GM12878 (cell line): Measurements from ENCODE around the gene RAB24. TPM values are rescaled to one million over a fixed set of nuclear protein-coding genes. Genes with fewer than 3 reads are reported as not detected.

Experiments
- ATAC-seq: fragments of 200-7000 bp; cut with Tn5 transposase; 3 replicates; pipeline ENCODE4 v1.9.1; 2020; ENCODE audit warnings: mild to moderate bottlenecking, moderate library complexity
- BruUV-seq: library from RNA; stranded (reverse); fragments of 400-500 nt; replicated peaks from 2 replicates; lab custom pipeline; 2021; lab: Mats Ljungman, UMichigan
- CTCF ChIA-PET: fragments of 300-600 bp; sonication (Branson Sonifier 250); formaldehyde crosslinking; extraction: SDS; loops from one replicate; lab custom pipeline; 2021; ENCODE audit warnings: inconsistent platforms; lab: Yijun Ruan, JAX
- POLR2A ChIA-PET: fragments of 350-600 bp; formaldehyde crosslinking; extraction: SDS; loops from one replicate; lab custom pipeline; 2021; ENCODE audit warnings: inconsistent platforms; lab: Charles Lee
- RAD21 ChIA-PET: fragments of 300-600 bp; sonication (Branson Sonifier 250); formaldehyde crosslinking; loops from one replicate; lab custom pipeline; 2023; ENCODE audit warnings: antibody characterized with exemption; ENCODE audit not compliant: unreplicated experiment; lab: Charles Lee
- SMC1A ChIA-PET: fragments of 300-600 bp; sonication (Branson Sonifier 250); formaldehyde crosslinking; loops from one replicate; lab custom pipeline; 2023; ENCODE audit not compliant: unreplicated experiment, uncharacterized antibody; lab: Charles Lee
- DNase-seq: peaks from one replicate; pipeline ENCODE4 v3.0.0-alpha.2; 2011; ENCODE audit warnings: low read depth, low spot score
- FAIRE-seq: peaks from 3 replicates; lab custom pipeline; 2011; peaks lifted over from hg19 to GRCh38; lab: Jason Lieb, UNC
- H2AFZ ChIP-seq: 2 replicates; pipeline ENCODE4 v1.6.0; 2011; ENCODE audit warnings: low read depth, low read length, control low read depth; ENCODE audit not compliant: control insufficient read depth
- H3K27ac ChIP-seq: 2 replicates; pipeline ENCODE4 v1.5.1; 2011; ENCODE audit warnings: control low read depth; ENCODE audit not compliant: control insufficient read depth, insufficient read depth
- H3K27me3 ChIP-seq, 2 experiments: replicated peaks in 1 of 2; 2 replicates each; pipeline versions ENCODE4 v1.6.0 to v1.6.1; 2011; ENCODE audit warnings: low read length in 1 of 2; ENCODE audit not compliant: control insufficient read depth in 2 of 2, insufficient read depth in 2 of 2
- H3K36me3 ChIP-seq, 2 experiments: 2 replicates each; pipeline ENCODE4 v1.5.1; 2011; ENCODE audit warnings: low read length in 1 of 2; ENCODE audit not compliant: control insufficient read depth in 2 of 2, insufficient read depth in 2 of 2
- H3K4me1 ChIP-seq: 2 replicates; pipeline ENCODE4 v1.6.1; 2011; ENCODE audit warnings: mild to moderate bottlenecking, low read length, moderate library complexity, mixed read lengths; ENCODE audit not compliant: control insufficient read depth, insufficient read depth
- H3K4me2 ChIP-seq: 2 replicates; pipeline ENCODE4 v1.6.0; 2011; ENCODE audit warnings: control low read depth; ENCODE audit not compliant: control insufficient read depth, insufficient read depth
- H3K4me3 ChIP-seq: fragments of 200-600 bp; sonication (generic); 2 replicates; pipeline ENCODE4 v1.5.1; 2016
- H3K79me2 ChIP-seq: 2 replicates; pipeline ENCODE4 v1.6.0; 2011; ENCODE audit warnings: low read length; ENCODE audit not compliant: control insufficient read depth, insufficient read depth
- H3K9ac ChIP-seq: 2 replicates; pipeline ENCODE4 v1.8.0; 2011; ENCODE audit warnings: low read length, control low read depth, mixed read lengths; ENCODE audit not compliant: control insufficient read depth, insufficient read depth
- H3K9me3 ChIP-seq: replicated peaks from 3 replicates; pipeline ENCODE4 v1.5.1; 2011; ENCODE audit warnings: mild to moderate bottlenecking, low read length; ENCODE audit not compliant: control insufficient read depth, insufficient read depth
- H4K20me1 ChIP-seq: 2 replicates; pipeline ENCODE4 v1.6.0; 2011; ENCODE audit not compliant: control insufficient read depth, insufficient read depth
- ATF2 ChIP-seq: IDR thresholded peaks from 2 replicates; pipeline ENCODE4 v1.6.1; 2012; ENCODE audit warnings: low read length, inconsistent platforms
- BCLAF1 ChIP-seq: fragments of 450-650 bp; IDR thresholded peaks from 2 replicates; pipeline ENCODE4 v1.6.1; 2017; ENCODE audit warnings: antibody characterized with exemption, mild to moderate bottlenecking, moderate library complexity
- CBX5 ChIP-seq: sonication (generic); IDR thresholded peaks from 2 replicates; pipeline ENCODE4 v1.6.1; 2016; ENCODE audit warnings: low read depth, moderate library complexity, mild to moderate bottlenecking, inconsistent platforms
- CEBPB ChIP-seq, 2 experiments: fragments of 150-350 bp in 1 of 2; IDR thresholded peaks; 2 replicates each; pipeline ENCODE4 v1.6.1; 2012 to 2014; ENCODE audit warnings: low read depth in 2 of 2, low read length in 2 of 2, borderline replicate concordance in 1 of 2, inconsistent platforms in 1 of 2
- GATAD2B ChIP-seq: fragments of 450-650 bp; conservative IDR thresholded peaks from 2 replicates; pipeline ENCODE4 v1.6.1; 2017; ENCODE audit warnings: low read depth, mild to moderate bottlenecking, moderate library complexity
- JUND ChIP-seq: IDR thresholded peaks from 2 replicates; pipeline ENCODE4 v1.6.1; 2012; ENCODE audit warnings: low read depth, mild to moderate bottlenecking, low read length, improper control_type of control experiment, moderate library complexity
- MTA2 ChIP-seq: fragments of 450-650 bp; IDR thresholded peaks from 2 replicates; pipeline ENCODE4 v1.6.1; 2016; ENCODE audit warnings: low read depth, mild to moderate bottlenecking, moderate library complexity
- NFXL1 ChIP-seq: fragments of 450-650 bp; IDR thresholded peaks from 2 replicates; pipeline ENCODE4 v1.6.1; 2017; ENCODE audit warnings: antibody characterized with exemption, mild to moderate bottlenecking, borderline replicate concordance
- POLR2AphosphoS5 ChIP-seq: IDR thresholded peaks from 2 replicates; pipeline ENCODE4 v1.6.1; 2011; ENCODE audit warnings: mild to moderate bottlenecking, low read length, inconsistent platforms
- RB1 ChIP-seq: fragments of 450-650 bp; formaldehyde crosslinking; IDR thresholded peaks from 2 replicates; pipeline ENCODE4 v1.6.1; 2017; ENCODE audit warnings: mild to moderate bottlenecking, borderline replicate concordance
- SPI1 ChIP-seq: IDR thresholded peaks from 2 replicates; pipeline ENCODE4 v1.6.1; 2011; ENCODE audit warnings: low read depth, mild to moderate bottlenecking, low read length, moderate library complexity, borderline replicate concordance; ENCODE audit not compliant: insufficient read depth
- TBL1XR1 ChIP-seq: IDR thresholded peaks from 2 replicates; pipeline ENCODE4 v1.6.1; 2012; ENCODE audit warnings: low read depth, low read length, improper control_type of control experiment
- WGBS: methylation state at CpG from one replicate; pipeline ENCODE4 v1.1.6; 2016; ENCODE audit warnings: low lambda C conversion rate; ENCODE audit not compliant: insufficient replicate concordance, insufficient coverage; ENCODE audit errors: missing lambda C conversion rate; 5-methylcytosine and 5-hydroxymethylcytosine counted together
- in situ Hi-C: fragments of 300-500 bp; cut with MboI; formaldehyde crosslinking; loops from 9 replicates; pipeline ENCODE4 v1.14.3; 2018; ENCODE audit warnings: mixed read lengths
- intact Hi-C: fragments of 100-400 bp; cut with micrococcal nuclease; formaldehyde crosslinking; loops from one replicate; pipeline ENCODE4 v1.14.2; 2022; ENCODE audit not compliant: unreplicated experiment
- polyA plus RNA-seq, 11 experiments: library from polyadenylated mRNA; depleted of rRNA in 4 of 11; unstranded in 6 of 11; stranded (reverse) in 5 of 11; fragments of >200 nt; fragmentation: Nextera tagmentation in 4 of 11; fragmentation: Illumina TruSeq in 1 of 11; extraction: Ambion mirVana in 4 of 11; extraction: Trizol in 1 of 11; gene quantifications; 1 replicate in 1 of 11; 2 replicates in 10 of 11; pipeline versions ENCODE4 v1.2.1 to v1.2.3, GENCODE V29; 2011 to 2016; ENCODE audit warnings: inconsistent platforms in 2 of 11, missing spikeins in 2 of 11, low read depth in 1 of 11
- total RNA-seq, 4 experiments: library from RNA; depleted of rRNA in 3 of 4; stranded (reverse); fragments of >200 nt in 3 of 4; fragmentation: Illumina TruSeq in 1 of 4; extraction: Trizol in 1 of 4; gene quantifications; 2 replicates each; pipeline versions ENCODE4 v1.2.1 to v1.2.3, GENCODE V29; 2013 to 2021
- TF ChIP-seq, protein P1 (sequence below): fragments of 150-350 bp; IDR thresholded peaks from 2 replicates; pipeline ENCODE4 v1.6.1; 2016; ENCODE audit warnings: low read depth, low read length

RAB24 gene
- total and polyA plus RNA-seq, 10 of the 15 experiments (the other 5 are each of a cell fraction or from before 2014, with no cell fraction given): 8.0 to 44.4 (median 24.4) TPM

DNA sequence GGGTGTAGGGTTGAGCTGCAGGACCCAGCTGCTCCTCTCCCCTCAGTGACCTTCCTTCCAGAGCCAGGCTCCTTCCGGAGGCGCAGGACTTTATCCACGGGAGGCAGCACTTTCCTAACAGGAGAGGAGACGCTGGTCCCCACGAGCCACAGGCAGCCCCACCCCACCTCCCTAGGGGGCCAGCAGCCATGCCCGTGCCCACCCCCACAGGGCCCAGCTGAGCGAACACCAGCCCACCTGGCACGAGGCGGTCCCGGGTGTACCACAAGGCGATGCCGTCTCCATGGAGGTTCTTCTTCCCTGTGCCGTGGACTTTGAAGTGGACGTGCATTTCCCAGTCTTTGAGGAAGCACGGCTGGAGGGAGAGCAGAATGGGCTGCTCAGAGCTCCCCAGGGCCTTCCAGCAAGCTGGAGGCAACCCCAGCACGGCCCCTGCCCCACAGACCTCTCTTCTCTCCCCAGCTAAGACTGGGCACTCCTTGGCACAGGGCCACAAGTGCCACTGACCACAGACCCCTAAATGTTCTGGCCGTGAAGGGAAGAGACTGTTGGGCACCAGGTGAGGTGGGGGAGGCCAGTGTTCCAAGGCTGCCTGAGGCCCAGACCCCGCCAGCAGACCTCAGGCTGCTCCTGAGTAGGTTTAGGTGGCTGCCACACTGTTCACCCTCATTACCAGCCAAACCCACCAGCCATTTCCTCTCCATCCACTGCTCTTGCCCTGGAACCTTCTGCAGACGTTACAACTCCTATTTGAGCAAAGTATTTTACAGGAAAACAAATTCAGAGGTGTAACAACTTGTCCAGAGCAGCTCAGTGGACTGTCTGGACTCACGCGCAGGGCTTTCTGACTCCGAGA lies 35.0 kb upstream of the RAB24 start:
- no TSS peak for BruUV-seq
- no peak overlapping the region for H3K9ac ChIP-seq
- DNase-seq: no peak
- ChIA-PET POLR2A (no interaction called here), RAD21 (no interaction called here), CTCF (interaction anchor here (1.0 kb wide), 1 partner anchor 31 kb away, joined by 3 read pairs; no protein-coding TSS in a partner anchor), SMC1A (no interaction called here)
- H3K4me2 ChIP-seq: no peak overlapping the region
- 84% methylated on average over 22 of the region's 22 CpGs for WGBS
- no peaks in the 10 kb centered on the region; the same call in 1 of the 3 replicates for H3K9me3 ChIP-seq
- H3K79me2 ChIP-seq: peaks cover 15% of the 10 kb centered on the region
- no peak for FAIRE-seq
- H3K27me3 ChIP-seq: no peaks in the 10 kb centered on the region
- no peak overlapping the region for H3K4me3 ChIP-seq
- intact Hi-C loops (no loop called here), in situ Hi-C loops (no loop called here)
- H2AFZ ChIP-seq: no peak overlapping the region
- H4K20me1 ChIP-seq: no peaks in the 10 kb centered on the region
- H3K4me1 ChIP-seq: no peaks in the 10 kb centered on the region
- no peak overlapping the region for H3K27ac ChIP-seq
- no peak for ATAC-seq
- peaks cover 19 to 52% of the 10 kb centered on the region in 2 experiments for H3K36me3 ChIP-seq
- TF ChIP-seq, protein P1, sequence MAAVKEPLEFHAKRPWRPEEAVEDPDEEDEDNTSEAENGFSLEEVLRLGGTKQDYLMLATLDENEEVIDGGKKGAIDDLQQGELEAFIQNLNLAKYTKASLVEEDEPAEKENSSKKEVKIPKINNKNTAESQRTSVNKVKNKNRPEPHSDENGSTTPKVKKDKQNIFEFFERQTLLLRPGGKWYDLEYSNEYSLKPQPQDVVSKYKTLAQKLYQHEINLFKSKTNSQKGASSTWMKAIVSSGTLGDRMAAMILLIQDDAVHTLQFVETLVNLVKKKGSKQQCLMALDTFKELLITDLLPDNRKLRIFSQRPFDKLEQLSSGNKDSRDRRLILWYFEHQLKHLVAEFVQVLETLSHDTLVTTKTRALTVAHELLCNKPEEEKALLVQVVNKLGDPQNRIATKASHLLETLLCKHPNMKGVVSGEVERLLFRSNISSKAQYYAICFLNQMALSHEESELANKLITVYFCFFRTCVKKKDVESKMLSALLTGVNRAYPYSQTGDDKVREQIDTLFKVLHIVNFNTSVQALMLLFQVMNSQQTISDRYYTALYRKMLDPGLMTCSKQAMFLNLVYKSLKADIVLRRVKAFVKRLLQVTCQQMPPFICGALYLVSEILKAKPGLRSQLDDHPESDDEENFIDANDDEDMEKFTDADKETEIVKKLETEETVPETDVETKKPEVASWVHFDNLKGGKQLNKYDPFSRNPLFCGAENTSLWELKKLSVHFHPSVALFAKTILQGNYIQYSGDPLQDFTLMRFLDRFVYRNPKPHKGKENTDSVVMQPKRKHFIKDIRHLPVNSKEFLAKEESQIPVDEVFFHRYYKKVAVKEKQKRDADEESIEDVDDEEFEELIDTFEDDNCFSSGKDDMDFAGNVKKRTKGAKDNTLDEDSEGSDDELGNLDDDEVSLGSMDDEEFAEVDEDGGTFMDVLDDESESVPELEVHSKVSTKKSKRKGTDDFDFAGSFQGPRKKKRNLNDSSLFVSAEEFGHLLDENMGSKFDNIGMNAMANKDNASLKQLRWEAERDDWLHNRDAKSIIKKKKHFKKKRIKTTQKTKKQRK: no peak
- TF ChIP-seq MTA2 (no peak), NFXL1 (no peak), CBX5 (no peak), ATF2 (no peak), POLR2AphosphoS5 (no peak), CEBPB (IDR thresholded peaks at IDR 0.05; ENCODE audit: borderline replicate concordance in 1 of 2, low read depth in 2 of 2, low read length in 2 of 2) (no peak), BCLAF1 (no peak), SPI1 (no peak), RB1 (no peak), GATAD2B (no peak), JUND (no peak), TBL1XR1 (no peak)
